ENCODE measurements around the gene AP2S1. TPM values are rescaled to one million over a fixed set of nuclear protein-coding genes. Genes with fewer than 3 reads are reported as not detected.

Gene AP2S1
- total and polyA plus RNA-seq, 2 of the 8 experiments (the other 6 are each of a cell fraction or from before 2014, with no cell fraction given), result 195 to 211 TPM

DNA sequence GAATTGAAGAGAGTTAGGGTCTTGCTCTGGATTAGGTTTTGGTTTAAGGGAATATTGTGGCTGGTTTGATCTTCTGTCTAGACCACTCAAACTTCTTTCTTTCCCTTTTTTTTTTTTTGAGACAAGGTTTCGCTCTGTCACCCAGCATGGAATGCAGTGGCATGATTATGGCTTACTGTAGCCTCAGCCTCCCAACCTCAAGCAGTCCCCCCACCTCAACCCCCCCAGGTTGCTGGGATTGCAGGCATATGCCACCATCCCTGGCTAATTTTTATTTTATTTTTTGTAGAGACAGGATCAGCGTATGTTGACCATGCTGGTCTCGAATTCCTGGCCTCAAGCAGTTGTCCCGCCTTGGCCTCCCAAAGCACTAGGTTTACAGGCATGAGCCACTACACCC is 31.4 kb upstream of the AP2S1 start:
- no peak overlapping the region for H3K4me2 ChIP-seq (ENCODE audit: insufficient read depth in 1 of 2, low read depth in 2 of 2, low read length in 2 of 2)
- H3K9ac ChIP-seq (replicated peaks in 1 of 4; ENCODE audit: extremely low read depth in 1 of 4, low read depth in 3 of 4, low read length in 3 of 4), result no peak overlapping the region
- 93% methylated on average over 3 of the region's 4 CpGs; no CpG with 5 or more reads in 1 of the 2 experiments for WGBS, 2 experiments (ENCODE audit: extremely low coverage in 1 of 2, insufficient coverage in 1 of 2, insufficient read length in 1 of 2, insufficient replicate concordance in 2 of 2, low coverage in 1 of 2, low lambda C conversion rate in 2 of 2, missing lambda C conversion rate in 1 of 2)
- H2AK5ac ChIP-seq (ENCODE audit: low read depth, low read length), result no peak overlapping the region
- H3K23ac ChIP-seq (ENCODE audit: insufficient read length), result no peak overlapping the region
- ChIA-PET POLR2A (ENCODE audit: partially characterized antibody) (interaction anchor here (1.4 to 12.0 kb wide), 4 partner anchors 8 to 21 kb away, joined by 4 to 102 read pairs (median 36); partner anchors contain the start of gene ARHGAP35), CTCF (ENCODE audit: partially characterized antibody) (no interaction called here)
- H3K27ac ChIP-seq (ENCODE audit: low read depth, low read length), result no peak overlapping the region
- peaks cover 3 to 56% of the 10 kb centered on the region in 2 experiments; a peak in 2 of 4 replicates for H3K79me2 ChIP-seq (ENCODE audit: control insufficient read depth in 1 of 2, insufficient read depth in 2 of 2, low read length in 2 of 2)
- no peak overlapping the region for H3K18ac ChIP-seq (ENCODE audit: extremely low read depth, low read length)
- H4K8ac ChIP-seq (ENCODE audit: extremely low read depth, insufficient read depth, low read length), result no peak overlapping the region
- no peak overlapping the region for H2AFZ ChIP-seq (ENCODE audit: low read length)
- FAIRE-seq (no peak), DNase-seq (ENCODE audit: low read depth in 1 of 2, low spot score in 2 of 2) (no peak)
- H3K4me1 ChIP-seq (replicated peaks in 1 of 4; ENCODE audit: control insufficient read depth in 3 of 4, insufficient read depth in 4 of 4, low read length in 3 of 4), result no peaks in the 10 kb centered on the region
- no peaks in the 10 kb centered on the region for H3K9me3 ChIP-seq (ENCODE audit: insufficient read depth in 2 of 2, low read depth in 1 of 2, low read length in 1 of 2)
- no peaks in the 10 kb centered on the region for H3K23me2 ChIP-seq (ENCODE audit: low read depth, low read length)
- no peak overlapping the region for H2BK15ac ChIP-seq (ENCODE audit: low read length)
- no peak overlapping the region for H3K4ac ChIP-seq (replicated peaks; ENCODE audit: insufficient read length, low read depth, low read length)
- H2BK12ac ChIP-seq (ENCODE audit: low read depth, low read length), result no peak overlapping the region
- no peak overlapping the region for H2BK5ac ChIP-seq (ENCODE audit: low read depth, low read length)
- no peak overlapping the region for H3K14ac ChIP-seq (ENCODE audit: insufficient read length)
- no peak overlapping the region for H4K91ac ChIP-seq (replicated peaks; ENCODE audit: insufficient read length, low read length)
- no peak overlapping the region for H3K56ac ChIP-seq (replicated peaks; ENCODE audit: insufficient read length, low read depth, low read length)
- no peaks in the 10 kb centered on the region for H3K36me3 ChIP-seq (ENCODE audit: control insufficient read depth in 2 of 4, insufficient read depth in 4 of 4, low read length in 3 of 4)
- H2BK20ac ChIP-seq (ENCODE audit: low read length), result no peak overlapping the region
- H3K79me1 ChIP-seq (ENCODE audit: low read depth, low read length), result peaks cover 7% of the 10 kb centered on the region
- H3K4me3 ChIP-seq (ENCODE audit: extremely low read depth in 1 of 4, insufficient read depth in 2 of 4, low read depth in 3 of 4, low read length in 4 of 4), result no peak overlapping the region
- no peak overlapping the region for H4K5ac ChIP-seq (ENCODE audit: insufficient read length, low read depth, low read length)
- H4K20me1 ChIP-seq (replicated peaks in 1 of 2; ENCODE audit: control insufficient read depth in 1 of 2, insufficient read depth in 2 of 2, low read length in 2 of 2), result peaks cover 2 to 4% of the 10 kb centered on the region in 2 experiments
- H3K27me3 ChIP-seq (replicated peaks in 1 of 4; ENCODE audit: control insufficient read depth in 3 of 4, extremely low read depth in 1 of 4, insufficient read depth in 3 of 4, low read length in 3 of 4), result no peaks in the 10 kb centered on the region
- H2BK120ac ChIP-seq (replicated peaks; ENCODE audit: low read depth, low read length), result no peak overlapping the region
- no peak for TF ChIP-seq MAFK (IDR thresholded peaks at IDR 0.05; ENCODE audit: low read depth, low read length)
- TF ChIP-seq BRCA1 (IDR thresholded peaks at IDR 0.05; ENCODE audit: low read depth, low read length), result no peak
- no peak for TF ChIP-seq HDAC2 (IDR thresholded peaks at IDR 0.05; ENCODE audit: borderline replicate concordance in 1 of 2, low read depth in 2 of 2, low read length in 2 of 2)
- no peak for TF ChIP-seq SRF (IDR thresholded peaks at IDR 0.05; ENCODE audit: low read depth, low read length)
- no peak for TF ChIP-seq KDM5A (IDR thresholded peaks at IDR 0.05; ENCODE audit: low read length)
- TF ChIP-seq, protein P1, sequence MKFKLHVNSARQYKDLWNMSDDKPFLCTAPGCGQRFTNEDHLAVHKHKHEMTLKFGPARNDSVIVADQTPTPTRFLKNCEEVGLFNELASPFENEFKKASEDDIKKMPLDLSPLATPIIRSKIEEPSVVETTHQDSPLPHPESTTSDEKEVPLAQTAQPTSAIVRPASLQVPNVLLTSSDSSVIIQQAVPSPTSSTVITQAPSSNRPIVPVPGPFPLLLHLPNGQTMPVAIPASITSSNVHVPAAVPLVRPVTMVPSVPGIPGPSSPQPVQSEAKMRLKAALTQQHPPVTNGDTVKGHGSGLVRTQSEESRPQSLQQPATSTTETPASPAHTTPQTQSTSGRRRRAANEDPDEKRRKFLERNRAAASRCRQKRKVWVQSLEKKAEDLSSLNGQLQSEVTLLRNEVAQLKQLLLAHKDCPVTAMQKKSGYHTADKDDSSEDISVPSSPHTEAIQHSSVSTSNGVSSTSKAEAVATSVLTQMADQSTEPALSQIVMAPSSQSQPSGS (IDR thresholded peaks at IDR 0.05; ENCODE audit: low read length), result no peak
- TF ChIP-seq POLR2A (IDR thresholded peaks at IDR 0.05; ENCODE audit: control extremely low read depth in 1 of 2, low read depth in 2 of 2, low read length in 2 of 2), result no peak
- no peak for TF ChIP-seq POLR2AphosphoS5 (IDR thresholded peaks at IDR 0.05; ENCODE audit: low read depth, low read length)
- TF ChIP-seq CHD2 (IDR thresholded peaks at IDR 0.05; ENCODE audit: low read length), result no peak
- no peak for TF ChIP-seq HDAC6 (IDR thresholded peaks at IDR 0.05; ENCODE audit: low read depth, low read length)
- no peak for TF ChIP-seq TAF7 (optimal IDR thresholded peaks at IDR 0.05; ENCODE audit: borderline replicate concordance, low read depth, low read length)
- TF ChIP-seq CREB1 (IDR thresholded peaks at IDR 0.05), result no peak
- TF ChIP-seq GABPA (IDR thresholded peaks at IDR 0.05; ENCODE audit: borderline replicate concordance, insufficient read depth, low read length), result no peak

Data from H1 (cell line).